Activated T-cell treated with anti-CD3 and anti-CD28 coated beads, Interleukin-2, amount 50 U/mL, for 48 hours (primary cell): Measurements from ENCODE around the gene NECTIN2.
A peak's percentile ranks its signal among the peaks of the same experiment; 100 is the strongest.
"Not testable (repeated sequence)": the region's sequence is repeated elsewhere in the genome, so short reads cannot be mapped to it uniquely, and the experiment has no call there.

Experiments
- DNase-seq, 2 experiments: peaks; one replicate each; pipeline ENCODE4 v3.0.0-alpha.2; 2020

Gene NECTIN2

DNA sequence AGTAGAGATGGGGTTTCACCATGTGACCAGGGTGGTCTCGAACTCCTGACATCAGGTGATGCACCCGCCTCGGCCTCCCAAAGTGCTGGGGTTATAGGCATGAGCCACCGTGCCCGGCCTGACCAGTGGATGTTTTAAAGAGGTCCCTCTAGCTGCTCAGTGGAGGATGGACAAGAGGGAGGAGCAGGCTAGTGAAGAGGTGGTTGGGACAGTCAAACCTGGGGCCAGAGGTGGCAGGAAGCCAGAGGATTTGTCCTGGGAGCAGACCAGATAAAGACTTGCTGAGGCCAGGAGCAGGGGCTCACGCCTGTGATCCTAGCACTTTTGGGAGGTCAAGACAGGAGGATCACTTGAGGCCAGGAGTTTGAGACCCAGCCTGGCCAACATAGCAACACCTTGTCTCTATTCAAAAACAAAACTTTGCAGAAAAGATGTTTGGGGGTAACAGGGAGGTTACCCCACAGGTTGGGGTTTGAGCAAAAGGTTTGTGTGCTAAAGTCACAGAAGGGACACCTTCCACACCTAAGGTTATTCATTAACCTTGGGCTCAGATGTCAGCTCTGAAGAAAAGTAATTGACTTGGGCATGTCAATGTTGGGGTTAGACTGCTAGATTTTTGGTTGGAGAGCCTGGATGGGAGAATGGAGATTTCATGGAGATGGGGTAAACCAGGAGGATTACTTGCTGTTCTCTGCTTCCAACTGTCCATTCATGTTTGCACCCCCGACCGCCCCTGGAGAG, 28.2 kb upstream of the NECTIN2 start:
- DNase-seq: no peak

DNA sequence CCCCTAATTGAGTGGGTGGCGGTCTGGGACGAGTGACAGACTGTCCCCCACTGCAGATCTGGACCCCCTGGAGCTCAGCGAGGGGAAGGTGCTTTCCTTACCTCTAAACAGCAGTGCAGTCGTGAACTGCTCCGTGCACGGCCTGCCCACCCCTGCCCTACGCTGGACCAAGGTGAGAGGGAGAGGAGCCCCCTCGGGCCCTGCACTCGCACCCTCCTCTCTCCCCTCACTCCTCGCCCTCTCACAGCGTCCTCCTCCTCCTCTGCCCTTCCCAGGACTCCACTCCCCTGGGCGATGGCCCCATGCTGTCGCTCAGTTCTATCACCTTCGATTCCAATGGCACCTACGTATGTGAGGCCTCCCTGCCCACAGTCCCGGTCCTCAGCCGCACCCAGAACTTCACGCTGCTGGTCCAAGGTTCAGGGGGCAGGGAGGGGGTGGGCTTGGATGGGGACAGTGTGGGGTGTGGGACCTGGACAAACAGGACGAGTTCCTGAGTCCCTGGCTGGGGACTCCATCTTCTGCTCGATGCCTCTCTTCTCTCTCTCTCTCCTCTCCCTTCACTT, 27.5 kb upstream of the NECTIN2 start:
- DNase-seq: no peak

DNA sequence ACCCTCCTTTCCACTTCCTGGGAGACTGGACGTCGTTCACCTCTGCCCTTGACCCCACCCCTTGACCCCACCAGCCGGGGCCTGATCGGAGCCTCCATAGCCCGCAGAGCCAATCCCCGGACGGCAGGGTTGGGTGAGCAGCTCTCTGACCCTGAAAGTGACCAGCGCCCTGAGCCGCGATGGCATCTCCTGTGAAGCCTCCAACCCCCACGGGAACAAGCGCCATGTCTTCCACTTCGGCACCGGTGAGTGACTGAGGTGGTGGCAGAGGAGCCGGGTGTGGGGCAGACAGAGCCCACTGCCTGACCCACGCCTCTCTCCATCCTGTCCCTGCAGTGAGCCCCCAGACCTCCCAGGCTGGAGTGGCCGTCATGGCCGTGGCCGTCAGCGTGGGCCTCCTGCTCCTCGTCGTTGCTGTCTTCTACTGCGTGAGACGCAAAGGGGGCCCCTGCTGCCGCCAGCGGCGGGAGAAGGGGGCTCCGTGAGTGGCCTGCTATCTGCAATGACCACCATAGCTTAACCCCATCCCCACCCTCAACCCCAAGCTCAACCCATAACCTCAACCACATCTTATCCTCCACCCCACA, 26.8 kb upstream of the NECTIN2 start:
- DNase-seq: no peak

DNA sequence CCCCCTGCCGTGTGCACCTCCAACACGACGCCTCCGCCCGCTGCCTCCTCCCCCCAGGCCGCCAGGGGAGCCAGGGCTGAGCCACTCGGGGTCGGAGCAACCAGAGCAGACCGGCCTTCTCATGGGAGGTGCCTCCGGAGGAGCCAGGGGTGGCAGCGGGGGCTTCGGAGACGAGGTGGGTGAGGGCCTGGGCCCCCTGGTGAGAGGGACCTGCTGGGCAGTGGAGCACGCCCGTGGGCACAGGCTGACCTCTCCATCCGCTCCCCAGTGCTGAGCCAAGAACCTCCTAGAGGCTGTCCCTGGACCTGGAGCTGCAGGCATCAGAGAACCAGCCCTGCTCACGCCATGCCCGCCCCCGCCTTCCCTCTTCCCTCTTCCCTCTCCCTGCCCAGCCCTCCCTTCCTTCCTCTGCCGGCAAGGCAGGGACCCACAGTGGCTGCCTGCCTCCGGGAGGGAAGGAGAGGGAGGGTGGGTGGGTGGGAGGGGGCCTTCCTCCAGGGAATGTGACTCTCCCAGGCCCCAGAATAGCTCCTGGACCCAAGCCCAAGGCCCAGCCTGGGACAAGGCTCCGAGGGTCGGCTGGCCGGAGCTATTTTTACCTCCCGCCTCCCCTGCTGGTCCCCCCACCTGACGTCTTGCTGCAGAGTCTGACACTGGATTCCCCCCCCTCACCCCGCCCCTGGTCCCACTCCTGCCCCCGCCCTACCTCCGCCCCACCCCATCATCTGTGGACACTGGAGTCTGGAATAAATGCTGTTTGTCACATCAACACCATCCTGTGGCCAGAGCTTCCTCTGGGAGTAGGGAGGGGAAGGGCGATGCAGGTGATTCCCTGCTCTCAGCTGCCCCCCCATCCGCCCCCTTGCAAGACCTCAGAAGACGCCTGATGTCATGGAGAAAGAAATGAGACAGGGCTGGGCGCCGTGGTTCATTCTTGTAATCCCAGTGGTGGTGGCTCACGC, 25.2 kb upstream of the NECTIN2 start:
- no peak for DNase-seq

DNA sequence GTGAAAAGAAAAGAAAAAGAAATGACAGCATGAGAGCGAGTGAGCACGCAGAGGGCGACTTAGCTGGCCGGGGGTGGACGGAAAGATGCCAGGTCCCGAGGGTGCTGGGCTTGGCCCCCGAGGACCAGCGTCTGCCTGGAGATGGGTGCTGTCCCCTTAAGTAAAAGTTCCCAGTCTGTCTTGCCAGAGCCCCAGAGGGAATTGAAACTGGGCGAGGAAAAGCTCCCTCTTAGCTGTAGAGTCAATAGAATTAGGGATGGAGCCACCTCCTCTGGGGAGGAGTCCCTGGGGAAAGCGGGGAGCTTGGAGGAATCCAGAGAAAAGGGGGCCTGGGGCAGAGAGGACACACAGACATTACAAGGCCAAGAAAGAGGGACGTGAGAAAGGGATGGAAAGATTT, 23.9 kb upstream of the NECTIN2 start:
- DNase-seq: no peak

DNA sequence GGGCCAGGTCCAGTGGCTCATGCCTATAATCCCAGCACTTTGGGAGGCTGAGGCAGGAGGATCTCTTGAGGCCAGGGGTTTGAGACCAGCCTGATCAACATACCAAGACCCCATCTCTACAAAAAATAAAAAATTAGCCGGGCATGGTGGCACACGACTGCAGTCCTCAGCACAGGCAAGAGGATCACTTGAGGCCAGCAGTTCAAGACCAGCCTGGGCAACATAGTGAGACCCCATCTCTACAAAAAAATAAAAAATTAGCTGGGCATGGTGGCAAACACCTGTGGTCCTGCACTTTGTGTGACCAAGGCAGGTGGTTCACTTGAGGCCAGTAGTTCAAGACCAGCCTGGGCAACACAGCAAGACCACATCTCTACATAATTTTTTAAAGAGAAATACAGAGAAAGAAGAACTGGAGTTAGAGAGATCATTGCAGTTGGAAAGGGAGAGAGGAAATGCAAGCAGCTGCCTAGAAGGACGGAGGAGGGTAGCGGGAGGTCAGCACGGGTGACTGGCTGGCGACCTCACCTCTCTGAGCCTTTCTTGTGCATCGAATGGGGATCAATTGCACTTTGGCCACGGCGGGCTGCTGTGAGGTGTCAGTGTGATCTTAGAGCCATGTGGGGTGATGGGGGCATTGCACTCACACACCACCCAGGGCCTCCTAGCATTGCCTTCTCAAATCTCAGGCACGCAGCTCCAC, 23.3 kb upstream of the NECTIN2 start:
- DNase-seq: no peak

DNA sequence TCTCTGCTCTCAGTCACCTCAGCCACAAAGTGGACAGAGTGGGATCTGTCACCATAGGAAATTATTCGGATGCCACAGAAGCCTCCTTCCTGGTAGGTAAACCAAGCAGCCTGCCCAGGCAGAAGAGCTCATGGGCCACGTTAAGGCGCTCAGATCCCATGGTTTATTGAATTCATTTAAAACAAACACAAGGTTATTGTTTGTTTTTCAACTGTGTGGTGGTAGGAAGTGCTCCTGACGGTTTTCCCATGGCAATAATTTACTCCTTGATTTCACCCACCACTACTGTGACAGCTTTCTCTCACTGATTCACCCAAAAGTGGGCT, 22.8 kb upstream of the NECTIN2 start:
- DNase-seq: no peak

DNA sequence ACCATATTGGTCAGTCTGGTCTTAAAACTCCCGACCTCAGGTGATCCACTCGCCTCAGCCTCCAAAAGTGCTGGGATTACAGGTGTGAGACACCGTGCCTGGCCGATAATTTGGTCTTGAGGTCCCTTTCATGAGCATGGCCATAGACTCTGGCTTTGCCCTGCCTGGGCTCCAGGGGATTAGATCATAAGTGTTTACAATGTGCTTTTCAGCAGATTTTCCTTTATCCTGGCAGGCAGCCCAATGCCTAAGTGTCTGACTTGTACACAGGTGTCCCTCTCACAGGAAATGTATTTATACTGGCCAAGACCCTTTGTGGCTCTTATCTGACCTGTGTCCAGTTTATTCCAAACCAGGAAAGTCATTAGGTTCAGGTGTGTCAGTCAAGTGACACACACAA, 21.3 kb upstream of the NECTIN2 start:
- DNase-seq: no peak

DNA sequence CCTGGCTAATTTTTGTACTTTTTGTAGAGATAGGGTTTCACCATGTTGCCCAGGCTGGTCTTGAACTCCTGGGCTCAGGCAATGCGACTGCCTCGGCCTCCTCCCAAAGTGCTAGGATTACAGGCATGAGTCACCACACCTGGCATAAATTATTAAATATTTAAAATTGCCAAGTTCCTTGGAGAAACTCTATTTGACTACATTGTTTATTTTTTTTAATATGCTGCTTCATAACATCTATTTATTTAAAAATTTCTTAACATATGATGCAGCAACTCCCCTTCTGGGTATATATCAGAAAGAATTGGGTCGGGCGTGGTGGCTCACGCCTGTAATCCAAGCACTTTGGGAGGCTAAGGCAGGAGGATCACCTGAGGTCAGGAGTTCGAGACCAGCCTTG, 13.2 kb upstream of the NECTIN2 start:
- not testable (repeated sequence) for DNase-seq

DNA sequence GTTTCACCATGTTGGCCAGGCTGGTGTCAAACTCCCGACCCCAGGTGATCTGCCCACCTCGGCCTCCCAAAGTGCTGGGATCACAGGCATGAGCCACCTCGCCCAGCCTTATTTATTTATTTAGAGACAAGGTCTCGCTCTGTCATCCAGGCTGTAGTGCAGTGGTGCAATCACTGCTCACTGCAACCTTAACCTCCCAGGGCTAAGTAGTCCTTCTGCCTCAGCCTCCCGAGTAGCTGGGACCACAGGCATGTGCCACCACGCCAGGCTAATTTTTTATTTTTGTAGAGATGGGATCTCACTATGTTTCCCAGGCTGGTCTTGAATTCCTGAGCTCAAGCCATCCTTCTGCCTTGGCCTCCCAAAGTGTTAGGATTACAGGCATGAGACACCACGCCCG, 11.7 kb upstream of the NECTIN2 start:
- DNase-seq: not testable (repeated sequence)

DNA sequence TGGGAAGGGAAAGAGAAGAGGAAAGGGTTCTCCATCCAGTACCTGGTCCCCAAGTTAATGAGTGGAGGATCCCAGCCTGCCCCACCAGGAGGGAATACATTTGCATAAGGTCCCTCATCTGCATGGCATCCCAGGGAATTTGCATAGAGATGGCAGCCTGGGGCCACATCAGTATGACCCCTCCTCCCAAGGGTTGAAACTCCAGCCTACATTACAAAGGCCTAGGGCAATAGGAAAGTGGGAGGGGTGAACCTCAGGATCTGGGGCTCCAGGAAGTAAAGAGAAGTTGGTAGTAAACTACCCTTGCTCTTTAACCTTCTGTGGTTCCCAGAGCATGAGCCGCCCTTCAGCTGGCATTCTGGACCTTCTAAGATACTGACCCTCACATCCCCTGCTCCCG, 6.8 kb upstream of the NECTIN2 start:
- no peak for DNase-seq

DNA sequence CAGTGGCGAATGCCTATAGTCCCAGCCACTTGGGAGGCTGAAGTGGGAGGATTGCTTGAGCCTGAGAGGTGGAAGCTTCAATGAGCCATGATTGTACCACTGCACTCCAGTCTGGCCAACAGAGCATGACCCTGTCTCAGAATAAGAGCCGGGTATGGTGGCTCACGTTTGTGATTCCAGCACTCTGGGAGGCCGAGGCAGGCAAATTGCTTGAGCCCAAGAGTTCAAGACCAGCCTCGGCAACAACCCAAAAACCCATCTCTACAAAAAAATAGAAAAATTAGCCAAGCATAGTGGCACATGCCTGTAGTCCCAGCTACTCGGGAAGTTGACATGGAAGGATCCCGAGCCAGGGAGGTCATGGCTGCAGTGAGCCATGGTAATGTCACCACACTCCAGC, 5.3 kb upstream of the NECTIN2 start:
- DNase-seq: no peak

DNA sequence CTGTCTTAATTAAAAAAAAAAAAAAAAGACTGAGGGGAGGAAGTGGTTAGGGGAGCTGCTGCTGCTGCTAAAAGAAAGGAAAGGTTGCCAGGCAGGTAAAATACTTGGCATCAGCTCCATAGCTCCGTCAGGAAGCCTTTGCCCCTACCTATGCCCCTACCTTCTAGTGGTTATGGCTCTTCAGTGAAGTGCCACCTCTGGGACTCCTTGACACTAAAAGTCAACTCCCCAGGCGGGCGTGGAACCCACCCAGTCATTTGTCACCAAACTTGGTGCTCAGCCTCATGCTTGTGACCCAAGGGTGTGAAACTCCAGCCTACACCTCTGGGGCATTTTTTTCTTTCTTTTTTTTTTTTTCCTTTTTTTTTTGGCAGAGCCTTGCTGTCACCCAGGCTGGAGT, 4.9 kb upstream of the NECTIN2 start:
- no peak for DNase-seq

DNA sequence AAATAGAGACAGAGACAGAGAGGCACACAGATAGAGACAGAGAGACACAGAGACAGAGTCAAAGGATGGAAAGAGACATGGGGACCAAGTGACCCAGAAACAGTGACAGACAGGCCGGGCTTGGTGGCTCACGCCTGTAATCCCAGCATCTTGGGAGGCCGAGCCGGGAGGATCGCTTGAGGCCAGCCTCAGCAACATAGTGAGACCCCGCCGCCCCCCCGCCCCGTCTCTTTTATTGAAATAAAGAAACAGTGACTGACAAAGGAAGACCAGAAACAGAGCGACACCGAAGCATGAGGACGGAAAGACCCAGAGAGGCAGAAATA, 848 bp upstream of the NECTIN2 start:
- no peak for DNase-seq

DNA sequence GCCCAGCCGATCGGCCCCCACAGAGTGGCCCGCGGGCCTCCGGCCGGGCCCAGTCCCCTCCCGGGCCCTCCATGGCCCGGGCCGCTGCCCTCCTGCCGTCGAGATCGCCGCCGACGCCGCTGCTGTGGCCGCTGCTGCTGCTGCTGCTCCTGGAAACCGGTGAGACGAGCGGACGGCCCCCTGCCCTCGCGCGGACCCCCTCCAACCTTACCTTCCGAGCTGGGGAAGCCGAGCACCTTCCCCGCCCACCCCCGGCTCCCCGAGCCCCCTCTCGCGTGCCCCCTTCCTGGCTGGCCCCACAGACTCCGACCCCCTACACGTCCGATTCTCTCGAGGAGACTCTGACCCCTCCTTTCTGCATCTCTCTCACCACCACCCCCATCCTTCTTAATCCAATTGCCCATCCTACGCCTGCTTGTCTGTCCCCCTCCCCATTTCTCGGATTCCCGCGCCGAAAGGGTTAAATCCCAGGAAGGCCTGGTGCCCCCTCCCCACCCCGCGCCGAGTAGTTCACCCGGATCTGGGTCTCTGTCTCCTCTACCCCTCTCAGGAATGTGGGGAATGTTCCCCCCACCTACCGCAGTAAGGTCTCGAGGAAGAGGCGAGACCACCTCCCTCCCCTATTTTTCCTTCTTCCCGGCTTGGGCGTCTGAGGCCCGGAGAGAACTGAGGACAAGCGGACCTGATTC, 502 bp downstream of the NECTIN2 start:
- DNase-seq: peak in 1 of 2 experiments; percentile 20

DNA sequence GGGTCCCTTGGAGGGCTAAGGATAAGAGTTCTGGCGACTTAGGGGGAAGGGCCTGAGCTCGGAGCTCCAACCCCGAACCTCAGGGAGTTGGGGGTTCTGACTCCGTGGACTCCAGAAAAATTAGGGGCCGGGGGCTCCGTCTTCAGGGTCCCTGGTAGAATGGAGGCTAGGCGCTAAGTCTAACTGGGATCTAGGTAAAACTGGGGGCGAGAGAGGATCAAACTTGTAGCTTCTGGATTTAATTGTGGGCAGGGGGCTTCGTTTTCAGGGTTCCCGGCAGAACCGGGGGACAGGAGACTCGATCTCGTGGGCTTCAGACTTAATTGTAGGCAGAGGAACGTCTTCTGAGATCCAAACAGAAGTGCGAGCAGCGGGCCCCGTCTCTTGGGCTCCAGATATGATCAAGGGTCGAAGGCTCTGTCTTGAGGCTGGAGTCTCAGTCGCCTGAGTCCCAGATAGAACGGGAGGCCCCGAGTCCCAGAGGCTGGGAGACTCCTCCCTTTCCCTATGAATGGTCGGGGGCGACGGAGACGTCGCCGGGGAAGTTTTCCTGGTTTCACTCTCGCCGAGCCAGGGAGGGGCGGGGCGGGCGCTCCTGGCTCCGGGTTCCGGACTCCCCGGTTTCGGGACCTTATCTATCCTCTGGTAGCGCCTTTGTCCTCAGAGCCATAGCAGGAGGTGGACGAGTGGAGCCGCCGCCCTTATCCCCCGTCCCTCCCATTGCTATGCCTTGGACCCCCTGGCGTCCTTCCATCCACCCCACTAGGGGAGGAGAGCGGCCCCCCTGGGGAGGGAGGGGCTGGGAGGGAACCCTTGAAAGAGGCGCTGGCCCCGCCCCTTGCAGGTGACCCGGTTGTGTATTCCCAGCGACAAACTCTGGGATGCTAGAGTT, 1.3 kb downstream of the NECTIN2 start:
- DNase-seq: peak; percentile 22 to 23

DNA sequence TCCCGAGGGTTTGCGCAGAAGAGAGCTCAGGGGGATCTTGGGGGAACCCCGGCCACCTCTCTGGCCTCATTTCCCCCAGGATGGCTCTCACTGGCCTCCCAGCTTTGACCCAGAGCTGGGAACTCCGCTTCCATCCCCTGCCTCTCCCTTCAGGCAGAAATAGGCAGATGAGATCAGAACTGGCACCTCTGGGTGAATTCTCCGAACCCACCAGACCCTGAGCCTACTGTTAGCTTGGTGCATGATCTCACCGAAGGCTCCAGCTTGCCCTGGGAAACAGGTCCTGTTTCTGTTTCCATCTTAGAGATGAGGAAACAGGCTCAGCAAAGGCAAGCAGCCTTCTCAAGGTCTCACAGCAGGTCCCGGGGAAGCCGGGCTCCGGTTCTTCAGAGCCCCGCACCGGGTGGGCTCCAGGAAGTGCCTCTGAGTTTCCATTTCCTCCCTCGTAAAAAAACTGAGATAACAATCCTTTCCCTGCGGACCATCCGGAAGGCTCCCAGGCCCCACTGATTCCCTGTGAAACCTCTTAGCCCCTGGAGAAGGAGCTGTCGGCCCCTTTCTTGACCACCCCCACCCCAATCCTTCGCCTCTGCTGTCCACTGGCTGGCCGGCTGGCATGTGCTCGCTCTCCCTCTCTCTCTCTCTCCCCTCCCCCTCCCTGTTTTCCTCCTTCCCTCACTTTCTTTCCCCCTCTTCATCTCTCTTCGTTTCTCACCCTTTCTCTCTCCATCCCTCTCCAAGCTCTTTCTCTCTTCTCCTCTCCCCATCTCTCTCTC, 2.1 kb downstream of the NECTIN2 start:
- no peak for DNase-seq

DNA sequence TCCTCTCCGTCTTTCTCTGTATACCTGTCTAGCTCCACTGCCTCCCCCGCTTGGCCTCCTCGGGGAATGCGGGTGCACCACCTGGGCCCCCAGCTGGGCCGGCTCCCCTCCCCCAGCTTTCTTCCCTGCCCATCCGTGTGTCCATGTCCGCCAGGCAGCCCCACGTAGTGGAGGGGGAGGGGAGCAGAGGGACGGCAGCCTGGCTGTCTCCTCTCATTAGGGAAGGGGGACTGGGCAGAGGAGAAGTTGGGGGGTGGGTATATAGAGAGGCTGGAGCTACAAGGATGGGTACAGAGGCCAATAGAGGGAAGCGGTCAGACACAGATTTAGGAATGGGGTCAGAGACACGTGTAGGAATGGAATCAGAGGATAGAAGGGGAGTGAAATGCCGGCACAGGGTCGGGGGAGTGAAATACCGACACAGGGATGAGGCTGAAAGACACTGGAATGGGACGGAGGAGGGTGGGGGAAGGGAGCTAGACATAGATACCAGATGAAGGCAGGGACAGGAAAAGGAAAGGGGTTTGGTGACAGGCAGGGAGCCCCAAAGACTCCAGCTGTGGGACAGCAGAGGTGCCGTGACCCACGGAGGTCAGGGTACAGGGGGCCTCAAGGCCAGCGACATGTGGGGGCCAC, 2.8 kb downstream of the NECTIN2 start:
- no peak for DNase-seq

DNA sequence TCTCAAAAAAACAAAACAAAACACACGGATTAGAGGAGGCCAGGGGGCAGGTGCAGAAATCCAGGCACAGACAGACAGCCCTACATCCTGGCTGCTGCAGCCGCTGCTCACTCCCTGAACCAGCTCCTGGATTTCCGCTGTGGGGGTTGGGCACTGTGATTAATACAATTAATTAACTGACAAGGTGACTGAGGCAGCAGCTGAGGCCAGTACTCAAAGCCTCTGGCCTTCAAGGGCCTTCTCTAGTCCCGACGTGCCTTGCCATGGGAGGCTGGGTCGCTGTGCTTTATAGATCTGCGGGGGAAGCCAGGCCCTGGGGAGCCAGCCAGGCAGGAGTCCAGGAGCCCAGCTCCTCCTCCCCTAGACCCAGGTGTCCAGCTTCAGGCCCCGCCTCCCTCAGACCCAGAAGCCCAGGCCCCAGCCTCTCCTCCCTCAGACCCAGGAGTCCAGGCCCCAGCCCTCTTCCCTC, 4.6 kb downstream of the NECTIN2 start:
- no peak for DNase-seq

DNA sequence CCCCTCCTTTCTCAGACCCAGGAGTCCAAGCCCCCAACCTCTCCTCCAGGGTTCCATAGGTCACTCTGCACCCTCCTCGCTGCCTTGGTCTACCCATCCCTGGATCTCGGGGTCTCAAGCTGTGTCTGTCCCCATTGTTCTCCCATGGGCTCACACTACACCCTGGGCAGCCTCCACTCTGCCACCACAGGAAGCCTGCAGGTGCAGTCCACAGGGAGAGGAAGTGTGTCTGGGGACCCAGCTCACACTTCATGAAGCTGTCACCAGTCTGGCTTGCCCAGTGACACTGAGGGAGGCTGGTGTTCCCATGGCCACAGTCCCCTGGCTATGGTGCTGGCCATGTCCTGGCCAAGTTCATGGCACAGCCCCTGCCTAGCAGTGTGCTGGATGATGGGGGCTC, 5.3 kb downstream of the NECTIN2 start:
- DNase-seq: no peak
